22Rv1 (cell line): ENCODE measurements around the gene RCAN2.

Experiments used
- H3K27ac ChIP-seq: fragments of 450-650 bp; 2 replicates; pipeline ENCODE4 v1.5.1; 2017
- CTCF ChIP-seq: fragments of 450-650 bp; IDR thresholded peaks from 2 replicates; pipeline ENCODE4 v1.5.1; 2017; ENCODE audit warnings: mild to moderate bottlenecking
- ZFX ChIP-seq: fragments of 450-650 bp; IDR thresholded peaks from 2 replicates; pipeline ENCODE4 v1.6.1; 2017; ENCODE audit warnings: antibody characterized with exemption, borderline replicate concordance

Gene RCAN2

GRCh38 chr6:46288835-46289234, 202.4 kb downstream of the RCAN2 start:
- TF ChIP-seq ZFX = no peak
- no peak for TF ChIP-seq CTCF
- no peak overlapping the region for H3K27ac ChIP-seq

GRCh38 chr6:46287681-46288080, 203.6 kb downstream of the RCAN2 start:
- TF ChIP-seq CTCF (no peak), ZFX (no peak)
- no peak overlapping the region for H3K27ac ChIP-seq

- no peak overlapping the region for H3K27ac ChIP-seq
- TF ChIP-seq ZFX = no peak
- no peak for TF ChIP-seq CTCF
Measured at GRCh38 chr6:46287043-46287442, 204.2 kb downstream of the RCAN2 start.

- TF ChIP-seq CTCF = no peak
- no peak for TF ChIP-seq ZFX
- H3K27ac ChIP-seq = no peak overlapping the region; the same call in 1 of the 2 replicates
Measured at GRCh38 chr6:46284475-46284874, 206.8 kb downstream of the RCAN2 start.

GRCh38 chr6:46281110-46281509, 210.1 kb downstream of the RCAN2 start:
- no peak overlapping the region for H3K27ac ChIP-seq
- no peak for TF ChIP-seq CTCF
- no peak for TF ChIP-seq ZFX

GRCh38 chr6:46279874-46280273, 211.4 kb downstream of the RCAN2 start:
- TF ChIP-seq CTCF (no peak), ZFX (no peak)
- H3K27ac ChIP-seq = no peak overlapping the region

- no peak overlapping the region for H3K27ac ChIP-seq
- TF ChIP-seq ZFX = no peak
- no peak for TF ChIP-seq CTCF
Measured at GRCh38 chr6:46276576-46277142, 214.6 kb downstream of the RCAN2 start.
